Body of pancreas (tissue), 4 donors: ENCODE data around the gene UBE2V1. TPM values are rescaled to one million over a fixed set of nuclear protein-coding genes. Genes with fewer than 3 reads are reported as not detected.
A peak's percentile ranks its signal among the peaks of the same experiment; 100 is the strongest.
"Not testable (repeated sequence)": the region's sequence is repeated elsewhere in the genome, so short reads cannot be mapped to it uniquely, and the experiment has no call there.

Experiments
- ATAC-seq: fragments of 150-250 bp; one replicate; pipeline ENCODE4 v1.9.1; 2016
- DNase-seq, 4 donors: peaks; one replicate each; pipeline ENCODE4 v3.0.0-alpha.2; 2019
- H3K27ac ChIP-seq, 4 donors: fragments of 200-600 bp; sonication (generic); 1 replicate in 3 of 4; 2 replicates in 1 of 4; pipeline versions ENCODE4 v1.5.1 to v1.6.1; 2016 to 2019; ENCODE audit warnings: mild to moderate bottlenecking in 1 of 4, mixed read lengths in 1 of 4, moderate library complexity in 1 of 4
- H3K27me3 ChIP-seq, 2 donors: fragments of 200-600 bp; sonication (generic); one replicate each; pipeline ENCODE4 v1.6.0; 2016; ENCODE audit warnings: mild to moderate bottlenecking in 1 of 2
- H3K36me3 ChIP-seq, 2 donors: fragments of 200-600 bp; sonication (generic); replicated peaks in 1 of 2; 2 replicates each; pipeline ENCODE4 v1.5.1; 2016; ENCODE audit warnings: low read depth in 2 of 2; ENCODE audit not compliant: insufficient read depth in 1 of 2
- H3K4me1 ChIP-seq: fragments of 200-600 bp; sonication (generic); one replicate; pipeline ENCODE4 v1.6.0; 2016
- H3K4me3 ChIP-seq, 2 donors: fragments of 200-600 bp; sonication (generic); 1 replicate in 1 of 2; 2 replicates in 1 of 2; pipeline ENCODE4 v1.5.1; 2016 to 2019
- H3K9me3 ChIP-seq, 3 donors: fragments of 200-600 bp; sonication (generic); 1 replicate in 2 of 3; 2 replicates in 1 of 3; pipeline ENCODE4 v1.5.1; 2016
- POLR2A ChIP-seq, 3 donors: fragments of 450-650 bp; IDR thresholded peaks; one replicate each; pipeline ENCODE4 v1.6.1; 2016; ENCODE audit warnings: antibody characterized with exemption in 3 of 3, mild to moderate bottlenecking in 2 of 3
- WGBS, 2 donors: methylation state at CpG; one replicate each; pipeline ENCODE4 v1.1.5; 2017; 5-methylcytosine and 5-hydroxymethylcytosine counted together
- intact Hi-C: fragments of 100-400 bp; cut with DNase I; formaldehyde crosslinking; loops from one replicate; pipeline ENCODE4 v1.15.1; 2023
- total RNA-seq, 2 donors: library from RNA; depleted of rRNA; stranded (reverse); fragments of >200 nt; gene quantifications; one replicate each; pipeline ENCODE4 v1.1.0, GENCODE V29; 2016
- TF ChIP-seq, protein P1 (sequence below), 7 experiments: fragments of 450-650 bp in 4 of 7; fragments of 200-600 bp in 3 of 7; sonication (generic) in 3 of 7; IDR thresholded peaks; one replicate each; pipeline ENCODE4 v1.5.1; 2016 to 2019; ENCODE audit warnings: antibody characterized with exemption in 7 of 7

UBE2V1 gene
- total RNA-seq, 2 donors from 2014 or later = 42.0 to 43.8 TPM

DNA sequence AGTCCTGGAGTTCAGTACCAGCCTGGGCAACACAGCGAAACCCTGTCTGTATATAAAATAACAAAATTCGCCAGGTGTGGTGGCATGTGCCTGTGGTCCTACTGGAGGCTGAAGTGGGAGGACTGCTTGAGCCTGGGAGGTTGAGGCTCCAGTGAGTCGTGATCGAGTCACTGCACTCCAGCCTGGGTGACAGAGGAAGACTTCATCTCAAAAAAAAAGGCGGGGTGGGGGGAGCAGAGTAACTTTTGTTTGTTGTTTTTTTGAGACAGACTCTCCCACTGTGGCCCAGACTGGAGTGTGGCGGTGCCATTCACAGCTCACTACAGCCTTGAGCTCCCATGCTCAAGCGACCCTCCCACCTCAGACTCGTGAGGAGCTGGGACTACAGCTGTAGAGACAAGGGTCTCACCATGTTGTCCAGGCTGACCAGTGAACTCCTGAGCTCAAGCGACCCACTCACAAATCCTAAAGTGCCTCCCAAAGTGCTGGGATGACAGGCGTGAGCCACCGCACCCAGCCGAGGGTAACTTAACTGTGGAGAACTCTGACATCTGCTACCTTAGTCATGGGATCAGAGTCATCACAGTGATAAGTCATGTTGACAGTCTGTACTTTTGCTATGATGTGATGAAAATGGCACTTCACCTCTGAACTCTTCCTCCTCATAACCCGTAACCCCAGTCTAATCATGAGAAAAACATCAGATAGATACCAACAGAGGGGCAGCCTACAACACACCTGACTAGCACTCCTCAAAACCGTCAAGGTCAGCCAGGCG is 24.1 kb upstream of the UBE2V1 start:
- ATAC-seq = no peak
- WGBS, 2 donors = 90 to 91% methylated on average over 15 of the region's 15 CpGs
- peak overlapping the region in 1 of 4 donors; percentile 1 for H3K27ac ChIP-seq
- H3K4me1 ChIP-seq = peaks cover 37% of the 10 kb centered on the region
- no peaks in the 10 kb centered on the region for H3K36me3 ChIP-seq
- TF ChIP-seq POLR2A (IDR thresholded peaks at IDR 0.05) = no peak
- TF ChIP-seq, protein P1, sequence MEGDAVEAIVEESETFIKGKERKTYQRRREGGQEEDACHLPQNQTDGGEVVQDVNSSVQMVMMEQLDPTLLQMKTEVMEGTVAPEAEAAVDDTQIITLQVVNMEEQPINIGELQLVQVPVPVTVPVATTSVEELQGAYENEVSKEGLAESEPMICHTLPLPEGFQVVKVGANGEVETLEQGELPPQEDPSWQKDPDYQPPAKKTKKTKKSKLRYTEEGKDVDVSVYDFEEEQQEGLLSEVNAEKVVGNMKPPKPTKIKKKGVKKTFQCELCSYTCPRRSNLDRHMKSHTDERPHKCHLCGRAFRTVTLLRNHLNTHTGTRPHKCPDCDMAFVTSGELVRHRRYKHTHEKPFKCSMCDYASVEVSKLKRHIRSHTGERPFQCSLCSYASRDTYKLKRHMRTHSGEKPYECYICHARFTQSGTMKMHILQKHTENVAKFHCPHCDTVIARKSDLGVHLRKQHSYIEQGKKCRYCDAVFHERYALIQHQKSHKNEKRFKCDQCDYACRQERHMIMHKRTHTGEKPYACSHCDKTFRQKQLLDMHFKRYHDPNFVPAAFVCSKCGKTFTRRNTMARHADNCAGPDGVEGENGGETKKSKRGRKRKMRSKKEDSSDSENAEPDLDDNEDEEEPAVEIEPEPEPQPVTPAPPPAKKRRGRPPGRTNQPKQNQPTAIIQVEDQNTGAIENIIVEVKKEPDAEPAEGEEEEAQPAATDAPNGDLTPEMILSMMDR (IDR thresholded peaks at IDR 0.05) = no peak
- DNase-seq = no peak
- no peaks in the 10 kb centered on the region for H3K9me3 ChIP-seq
- no peak overlapping the region for H3K4me3 ChIP-seq
- H3K27me3 ChIP-seq = no peaks in the 10 kb centered on the region
- intact Hi-C loops = no loop called here

DNA sequence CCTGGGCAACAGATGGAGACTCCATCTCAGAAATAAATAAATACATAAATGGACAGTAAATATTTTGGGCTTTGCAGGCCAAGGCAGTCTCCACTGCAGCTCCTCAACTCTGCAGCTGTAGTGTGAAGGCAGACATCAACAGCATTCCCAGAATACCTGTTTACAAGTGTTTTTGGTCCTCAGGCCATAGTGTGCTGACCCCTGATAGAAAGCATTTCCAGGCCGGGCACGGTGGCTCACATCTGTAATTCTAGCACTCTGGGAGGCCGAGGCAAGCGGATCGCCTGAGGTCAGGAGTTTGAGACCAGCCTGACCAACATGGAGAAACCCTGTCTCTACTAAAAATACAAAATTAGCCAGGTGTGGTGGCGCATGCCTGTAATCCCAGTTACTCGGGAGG is 22.2 kb upstream of the UBE2V1 start:
- DNase-seq, H3K4me3 ChIP-seq, H3K27me3 ChIP-seq, H3K9me3 ChIP-seq, ATAC-seq, H3K36me3 ChIP-seq, H3K27ac ChIP-seq, intact Hi-C loops: not testable (repeated sequence)
- 88 to 94% methylated on average over 1 to 7 of the region's 7 CpGs for WGBS, 2 donors
- peaks cover 24% of the 10 kb centered on the region for H3K4me1 ChIP-seq

DNA sequence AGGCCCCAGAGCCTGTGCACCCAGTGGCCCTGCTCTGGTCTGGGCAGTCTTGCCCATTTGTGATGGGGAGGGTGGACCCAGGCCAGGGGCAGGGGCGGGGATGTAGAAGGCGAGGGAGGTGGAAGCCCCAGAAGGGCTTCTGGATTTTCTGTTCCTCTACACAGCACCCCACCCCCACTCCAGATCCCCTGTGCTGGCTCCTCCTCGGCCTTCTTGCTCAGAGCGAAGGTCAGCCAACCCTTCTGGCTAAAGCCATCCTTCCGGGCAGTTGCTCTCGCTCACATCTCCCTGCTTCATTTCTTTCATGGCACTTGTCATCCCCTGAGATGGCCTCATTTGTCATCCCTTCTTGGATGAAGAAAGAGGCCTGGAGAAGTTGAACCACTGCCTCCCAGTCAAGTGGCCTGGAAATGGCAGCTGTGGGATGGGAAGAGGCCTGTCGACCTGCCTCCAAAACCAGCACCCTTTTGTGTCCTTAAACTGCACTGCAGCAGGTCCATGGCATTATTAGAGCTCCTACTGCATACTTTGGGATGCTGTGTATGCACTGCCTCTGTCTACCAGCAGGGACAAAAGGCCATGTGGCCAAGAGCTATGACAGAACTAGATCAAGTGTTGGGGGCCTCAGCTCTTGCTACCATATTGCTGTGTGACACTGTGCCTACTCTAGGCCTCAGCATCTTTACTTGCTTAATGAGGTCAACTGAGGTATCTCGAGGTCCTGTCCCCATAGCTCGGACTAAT is 20.7 kb upstream of the UBE2V1 start:
- TF ChIP-seq POLR2A (IDR thresholded peaks at IDR 0.05) = no peak
- TF ChIP-seq, protein P1 (IDR thresholded peaks at IDR 0.05) = no peak
- Histone ChIP-seq H3K36me3 (no peaks in the 10 kb centered on the region), H3K4me3 (no peak overlapping the region), H3K27ac (no peak overlapping the region), H3K4me1 (peaks cover 16% of the 10 kb centered on the region), H3K27me3 (no peaks in the 10 kb centered on the region), H3K9me3 (no peaks in the 10 kb centered on the region)
- no peak for ATAC-seq
- WGBS, 2 donors = 67 to 84% methylated on average over 6 to 9 of the region's 9 CpGs
- intact Hi-C loops = no loop called here
- no peak for DNase-seq

DNA sequence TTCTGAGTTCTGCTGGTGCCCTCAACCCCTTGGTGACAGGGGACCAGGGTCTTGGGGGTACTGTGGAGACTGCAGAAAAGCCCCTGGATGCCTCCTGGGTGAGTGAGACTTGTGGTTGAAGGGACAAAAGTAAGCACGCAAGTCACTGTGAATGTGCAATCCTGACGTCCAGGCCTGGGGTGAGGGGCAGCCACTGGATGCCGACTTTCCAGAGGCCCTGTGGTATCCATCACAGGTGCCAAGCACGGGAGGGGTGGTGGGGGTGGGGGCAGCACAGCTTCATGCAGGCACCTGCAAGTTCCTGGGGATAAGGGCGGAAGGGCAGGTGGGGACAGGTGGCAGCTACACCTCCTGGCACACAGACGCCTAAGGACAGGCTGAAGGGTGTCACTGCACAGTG is 20.1 kb upstream of the UBE2V1 start:
- H3K4me1 ChIP-seq = peaks cover 10% of the 10 kb centered on the region
- no peak for DNase-seq
- H3K4me3 ChIP-seq = no peak overlapping the region
- peaks cover 0 to under 1% of the 10 kb centered on the region in 2 donors for H3K36me3 ChIP-seq
- no peaks in the 10 kb centered on the region for H3K27me3 ChIP-seq
- TF ChIP-seq, protein P1 (IDR thresholded peaks at IDR 0.05) = no peak
- TF ChIP-seq POLR2A (IDR thresholded peaks at IDR 0.05) = no peak
- intact Hi-C loops = no loop called here
- WGBS, 2 donors = 58 to 95% methylated on average over 4 to 6 of the region's 6 CpGs
- no peak for ATAC-seq
- H3K9me3 ChIP-seq = no peaks in the 10 kb centered on the region
- H3K27ac ChIP-seq = no peak overlapping the region

DNA sequence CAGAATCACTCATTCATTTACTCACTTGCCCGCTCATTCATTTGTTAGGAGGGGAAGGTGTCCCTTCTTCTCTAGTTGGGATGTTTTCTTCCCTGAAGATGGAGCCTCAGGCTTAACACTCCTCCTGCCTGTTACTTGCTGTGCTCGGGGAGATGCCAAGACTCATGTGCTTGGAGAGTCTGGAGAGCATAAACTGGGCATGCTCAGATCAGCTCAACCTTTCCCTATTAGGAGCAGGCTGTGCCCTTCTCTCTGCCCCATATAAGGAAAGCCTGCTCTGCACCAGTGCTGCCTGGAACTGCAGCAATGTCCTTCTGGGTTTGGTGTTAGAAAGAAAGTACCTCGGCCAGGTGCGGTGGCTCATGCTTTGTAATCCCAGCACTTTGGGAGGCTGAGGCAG is 18.0 kb upstream of the UBE2V1 start:
- Histone ChIP-seq H3K4me1 (peaks cover 12% of the 10 kb centered on the region), H3K27ac (no peak overlapping the region), H3K4me3 (no peak overlapping the region), H3K36me3 (peaks cover 3 to 5% of the 10 kb centered on the region in 2 donors), H3K27me3 (no peaks in the 10 kb centered on the region), H3K9me3 (no peaks in the 10 kb centered on the region)
- intact Hi-C loops = no loop called here
- DNase-seq = no peak
- TF ChIP-seq, protein P1 (IDR thresholded peaks at IDR 0.05) = no peak
- no peak for TF ChIP-seq POLR2A (IDR thresholded peaks at IDR 0.05)
- no peak for ATAC-seq
- 89 to 90% methylated on average over 4 of the region's 4 CpGs for WGBS, 2 donors
